BJ (cell line): ENCODE data around the gene FAM83D. TPM values are rescaled to one million over a fixed set of nuclear protein-coding genes. Genes with fewer than 3 reads are reported as not detected.
A peak's percentile ranks its signal among the peaks of the same experiment; 100 is the strongest.

ENCODE experiments used
- CTCF ChIA-PET: fragments of 350-600 bp; formaldehyde crosslinking; extraction: SDS; loops from one replicate; lab custom pipeline; 2021; ENCODE audit warnings: antibody characterized with exemption, inconsistent platforms; lab: Yijun Ruan, JAX
- POLR2A ChIA-PET: fragments of 300-600 bp; sonication (Branson Sonifier 250); formaldehyde crosslinking; extraction: SDS; loops from one replicate; lab custom pipeline; 2021; ENCODE audit warnings: antibody characterized with exemption; lab: Charles Lee
- DNase-seq: peaks from one replicate; pipeline ENCODE4 v3.0.0-alpha.2; 2011; ENCODE audit warnings: low read depth
- H3K27me3 ChIP-seq: 2 replicates; pipeline ENCODE4 v1.6.0; 2011; ENCODE audit warnings: low read length; ENCODE audit not compliant: control insufficient read depth, insufficient read depth
- H3K36me3 ChIP-seq: 2 replicates; pipeline ENCODE4 v1.5.1; 2011; ENCODE audit warnings: low read length; ENCODE audit not compliant: control insufficient read depth, insufficient read depth
- H3K4me3 ChIP-seq: 2 replicates; pipeline ENCODE4 v1.5.1; 2011; ENCODE audit warnings: low read depth, mild to moderate bottlenecking, control low read depth, low read length
- CTCF ChIP-seq: IDR thresholded peaks from 2 replicates; pipeline ENCODE4 v1.5.1; 2011; ENCODE audit warnings: low read depth, mild to moderate bottlenecking, control low read depth, inconsistent platforms, low read length, moderate library complexity; ENCODE audit not compliant: insufficient read depth
- polyA plus RNA-seq: library from polyadenylated mRNA; depleted of rRNA; stranded (reverse); fragments of >200 nt; gene quantifications from 2 replicates; pipeline ENCODE4 v1.2.3, GENCODE V29; 2011

The FAM83D gene
- polyA plus RNA-seq, 1 experiment: 40.1 TPM

- H3K27me3 ChIP-seq: peaks cover 23% of the 10 kb centered on the region
- DNase-seq: no peak
- no peaks in the 10 kb centered on the region for H3K36me3 ChIP-seq
- H3K4me3 ChIP-seq: no peak overlapping the region
- CTCF ChIA-PET: interaction anchor here (0.8 to 3.1 kb wide), 13 partner anchors 8 to 246 kb away, joined by 3 to 25 read pairs (median 4); no protein-coding TSS in a partner anchor
- POLR2A ChIA-PET: no interaction called here
- no peak for TF ChIP-seq CTCF
Measured at GRCh38 chr20:38892091-38892981, 33.9 kb upstream of the FAM83D start.

- TF ChIP-seq CTCF: no peak
- Histone ChIP-seq H3K4me3 (no peak overlapping the region), H3K27me3 (peaks cover 24% of the 10 kb centered on the region), H3K36me3 (no peaks in the 10 kb centered on the region)
- DNase-seq: no peak
- ChIA-PET POLR2A (no interaction called here), CTCF (interaction anchor here (0.6 to 3.1 kb wide), 13 partner anchors 9 to 247 kb away, joined by 3 to 25 read pairs (median 3); no protein-coding TSS in a partner anchor)
Measured at GRCh38 chr20:38893056-38893564, 33.1 kb upstream of the FAM83D start.

- POLR2A ChIA-PET: no interaction called here
- no peak for DNase-seq
- CTCF ChIA-PET: interaction anchor here (0.6 to 3.1 kb wide), 16 partner anchors 10 to 248 kb away, joined by 3 to 25 read pairs (median 4); no protein-coding TSS in a partner anchor
Measured at GRCh38 chr20:38893565-38894090, 32.6 kb upstream of the FAM83D start.

GRCh38 chr20:38894091-38894847, 31.9 kb upstream of the FAM83D start:
- Histone ChIP-seq H3K4me3 (no peak overlapping the region), H3K27me3 (peaks cover 24% of the 10 kb centered on the region), H3K36me3 (no peaks in the 10 kb centered on the region)
- no peak for TF ChIP-seq CTCF
- ChIA-PET CTCF (interaction anchor here (0.9 to 3.1 kb wide), 15 partner anchors 10 to 249 kb away, joined by 3 to 25 read pairs (median 4); no protein-coding TSS in a partner anchor), POLR2A (no interaction called here)
- no peak for DNase-seq

More at GRCh38 chr20:38893565-38894090, 32.6 kb upstream of the FAM83D start:
- no peaks in the 10 kb centered on the region for H3K36me3 ChIP-seq
- H3K27me3 ChIP-seq: peaks cover 24% of the 10 kb centered on the region
- no peak overlapping the region for H3K4me3 ChIP-seq
- TF ChIP-seq CTCF: peak; percentile 97
